Astrocyte of the cerebellum (primary cell): ENCODE measurements around the gene PLEKHM3.

Source experiments
- DNase-seq: peaks from one replicate; pipeline ENCODE4 v3.0.0-alpha.2; 2011; ENCODE audit warnings: low read depth
- H3K4me3 ChIP-seq: 2 replicates; pipeline ENCODE4 v1.5.1; 2011; ENCODE audit warnings: mild to moderate bottlenecking, low read depth, low read length, moderate library complexity
- in situ Hi-C: cut with HindIII; loops from 2 replicates; pipeline ENCODE4 v1.10.0; 2017; ENCODE audit warnings: low sequenced_read_pairs
- TF ChIP-seq, protein P1 (sequence below): IDR thresholded peaks from 2 replicates; pipeline ENCODE4 v1.5.1; 2012; ENCODE audit warnings: low read length, low read depth, moderate library complexity, mild to moderate bottlenecking; ENCODE audit errors: missing control alignments

The PLEKHM3 gene

GRCh38 chr2:207926133-207926988 lies 99.0 kb downstream of the PLEKHM3 start:
- TF ChIP-seq, protein P1, sequence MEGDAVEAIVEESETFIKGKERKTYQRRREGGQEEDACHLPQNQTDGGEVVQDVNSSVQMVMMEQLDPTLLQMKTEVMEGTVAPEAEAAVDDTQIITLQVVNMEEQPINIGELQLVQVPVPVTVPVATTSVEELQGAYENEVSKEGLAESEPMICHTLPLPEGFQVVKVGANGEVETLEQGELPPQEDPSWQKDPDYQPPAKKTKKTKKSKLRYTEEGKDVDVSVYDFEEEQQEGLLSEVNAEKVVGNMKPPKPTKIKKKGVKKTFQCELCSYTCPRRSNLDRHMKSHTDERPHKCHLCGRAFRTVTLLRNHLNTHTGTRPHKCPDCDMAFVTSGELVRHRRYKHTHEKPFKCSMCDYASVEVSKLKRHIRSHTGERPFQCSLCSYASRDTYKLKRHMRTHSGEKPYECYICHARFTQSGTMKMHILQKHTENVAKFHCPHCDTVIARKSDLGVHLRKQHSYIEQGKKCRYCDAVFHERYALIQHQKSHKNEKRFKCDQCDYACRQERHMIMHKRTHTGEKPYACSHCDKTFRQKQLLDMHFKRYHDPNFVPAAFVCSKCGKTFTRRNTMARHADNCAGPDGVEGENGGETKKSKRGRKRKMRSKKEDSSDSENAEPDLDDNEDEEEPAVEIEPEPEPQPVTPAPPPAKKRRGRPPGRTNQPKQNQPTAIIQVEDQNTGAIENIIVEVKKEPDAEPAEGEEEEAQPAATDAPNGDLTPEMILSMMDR, result no peak
- in situ Hi-C loops, result no loop called here
- no peak overlapping the region for H3K4me3 ChIP-seq
- no peak for DNase-seq

DNA sequence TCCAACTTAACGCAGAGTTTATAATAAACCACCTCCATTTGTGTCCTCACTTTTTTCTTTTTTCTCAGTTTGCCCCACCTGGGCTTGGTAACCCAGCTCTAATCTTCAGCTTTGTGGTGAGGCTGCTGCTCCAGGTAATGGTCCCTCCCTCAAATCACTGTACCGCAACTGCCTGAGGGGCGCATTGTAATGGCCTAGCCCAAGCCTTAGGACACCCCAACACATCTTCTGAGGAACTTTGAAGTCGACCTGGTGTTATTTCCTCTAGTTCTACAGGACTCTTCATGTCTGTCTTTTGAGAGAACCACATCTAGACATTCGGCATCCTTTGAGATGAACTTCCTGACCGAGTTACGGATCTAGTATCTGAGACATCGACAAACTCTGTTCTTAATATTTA lies 99.7 kb downstream of the PLEKHM3 start:
- TF ChIP-seq, protein P1, result no peak
- H3K4me3 ChIP-seq, result no peak overlapping the region
- in situ Hi-C loops, result no loop called here
- no peak for DNase-seq

GRCh38 chr2:207921606-207922005 lies 103.7 kb downstream of the PLEKHM3 start:
- DNase-seq, result no peak
- in situ Hi-C loops, result no loop called here
- TF ChIP-seq, protein P1, result no peak
- H3K4me3 ChIP-seq, result no peak overlapping the region

DNA sequence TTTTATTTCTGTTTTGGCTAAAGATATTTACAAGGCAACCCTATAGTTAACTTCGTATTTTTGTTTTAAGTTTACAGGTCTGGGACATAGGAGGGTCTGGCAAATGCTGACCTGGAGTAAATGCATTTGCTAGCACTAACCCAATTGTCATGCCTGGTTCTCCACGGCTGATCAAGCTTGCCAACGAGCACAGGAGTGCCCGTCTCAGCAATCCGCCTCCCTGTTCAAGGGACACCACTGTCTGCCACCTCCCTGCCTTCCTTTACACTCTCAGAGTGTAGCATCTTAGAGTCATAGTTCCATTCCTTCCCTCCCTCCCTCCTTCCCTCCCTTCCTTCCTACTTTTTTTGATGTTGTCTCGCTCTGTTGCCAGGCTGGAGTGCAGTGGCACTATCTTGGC lies 104.6 kb downstream of the PLEKHM3 start:
- DNase-seq, result no peak
- TF ChIP-seq, protein P1, result no peak
- in situ Hi-C loops, result no loop called here
- no peak overlapping the region for H3K4me3 ChIP-seq

- H3K4me3 ChIP-seq, result no peak overlapping the region
- no peak for DNase-seq
- in situ Hi-C loops, result no loop called here
- TF ChIP-seq, protein P1, result no peak
Observed at GRCh38 chr2:207920321-207920720, 105.0 kb downstream of the PLEKHM3 start.

- no peak overlapping the region for H3K4me3 ChIP-seq
- TF ChIP-seq, protein P1, result no peak
- in situ Hi-C loops, result loop anchor here (5.0 kb wide), 1 partner anchor 52 kb away; no protein-coding TSS in a partner anchor
- DNase-seq, result no peak
Observed at GRCh38 chr2:207919164-207919919, 106.0 kb downstream of the PLEKHM3 start.
